ENCODE results near the gene OR2T27.

GRCh38 chr1:248611883-248612414 is 43.4 kb downstream of the OR2T27 start:
- TF ChIP-seq GATA2 (IDR thresholded peaks at IDR 0.05; ENCODE audit: insufficient read depth, insufficient read length, low read depth, low read length): no peak
- TF ChIP-seq POLR2A (IDR thresholded peaks at IDR 0.05; ENCODE audit: low read depth, low read length): no peak
- TF ChIP-seq, protein P1, sequence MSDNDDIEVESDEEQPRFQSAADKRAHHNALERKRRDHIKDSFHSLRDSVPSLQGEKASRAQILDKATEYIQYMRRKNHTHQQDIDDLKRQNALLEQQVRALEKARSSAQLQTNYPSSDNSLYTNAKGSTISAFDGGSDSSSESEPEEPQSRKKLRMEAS (IDR thresholded peaks at IDR 0.05; ENCODE audit: insufficient read depth, insufficient read length): no peak
- no peak for TF ChIP-seq CTCF (IDR thresholded peaks at IDR 0.05; ENCODE audit: extremely low read depth in 1 of 2, insufficient read depth in 1 of 2, low read depth in 1 of 2, low read length in 2 of 2)
- TF ChIP-seq MYC (IDR thresholded peaks at IDR 0.05; ENCODE audit: low read depth, low read length): no peak
- no peak for TF ChIP-seq POLR2AphosphoS5 (IDR thresholded peaks at IDR 0.05; ENCODE audit: insufficient read depth, low read depth, low read length)
- TF ChIP-seq JUN (IDR thresholded peaks at IDR 0.05; ENCODE audit: borderline replicate concordance, insufficient read depth, insufficient read length, low read depth): no peak
